Measurements from ENCODE around the gene NFE2.

GRCh38 chr12:54340846-54341245, 40.0 kb upstream of the NFE2 start:
- TF ChIP-seq, protein P1, sequence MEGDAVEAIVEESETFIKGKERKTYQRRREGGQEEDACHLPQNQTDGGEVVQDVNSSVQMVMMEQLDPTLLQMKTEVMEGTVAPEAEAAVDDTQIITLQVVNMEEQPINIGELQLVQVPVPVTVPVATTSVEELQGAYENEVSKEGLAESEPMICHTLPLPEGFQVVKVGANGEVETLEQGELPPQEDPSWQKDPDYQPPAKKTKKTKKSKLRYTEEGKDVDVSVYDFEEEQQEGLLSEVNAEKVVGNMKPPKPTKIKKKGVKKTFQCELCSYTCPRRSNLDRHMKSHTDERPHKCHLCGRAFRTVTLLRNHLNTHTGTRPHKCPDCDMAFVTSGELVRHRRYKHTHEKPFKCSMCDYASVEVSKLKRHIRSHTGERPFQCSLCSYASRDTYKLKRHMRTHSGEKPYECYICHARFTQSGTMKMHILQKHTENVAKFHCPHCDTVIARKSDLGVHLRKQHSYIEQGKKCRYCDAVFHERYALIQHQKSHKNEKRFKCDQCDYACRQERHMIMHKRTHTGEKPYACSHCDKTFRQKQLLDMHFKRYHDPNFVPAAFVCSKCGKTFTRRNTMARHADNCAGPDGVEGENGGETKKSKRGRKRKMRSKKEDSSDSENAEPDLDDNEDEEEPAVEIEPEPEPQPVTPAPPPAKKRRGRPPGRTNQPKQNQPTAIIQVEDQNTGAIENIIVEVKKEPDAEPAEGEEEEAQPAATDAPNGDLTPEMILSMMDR (tag by site-specific recombination; IDR thresholded peaks at IDR 0.05), result no peak
- no peak for TF ChIP-seq WT1 (tag by site-specific recombination; IDR thresholded peaks at IDR 0.05)
- TF ChIP-seq ZNF785 (tag by site-specific recombination; IDR thresholded peaks at IDR 0.05), result no peak
- TF ChIP-seq PRDM10 (tag by site-specific recombination; IDR thresholded peaks at IDR 0.05), result no peak
- no peak for TF ChIP-seq INSM2 (tag by site-specific recombination; IDR thresholded peaks at IDR 0.05)
- no peak for TF ChIP-seq ZNF654 (tag by site-specific recombination; IDR thresholded peaks at IDR 0.05; ENCODE audit: low read depth)

Measured in HEK293 (cell line).